Parathyroid adenoma (tissue), 2 donors: ENCODE data around the gene CCDC6.
"Not testable (repeated sequence)": the region's sequence is repeated elsewhere in the genome, so short reads cannot be mapped to it uniquely, and the experiment has no call there.

Experiments used
- H2AFZ ChIP-seq: fragments of 300-600 bp; sonication (generic); one replicate; pipeline ENCODE4 v1.7.0; 2017; ENCODE audit warnings: antibody characterized with exemption, mild to moderate bottlenecking
- H3K27ac ChIP-seq: fragments of 300-600 bp; sonication (generic); one replicate; pipeline ENCODE4 v1.7.0; 2017
- H3K27me3 ChIP-seq: fragments of 300-600 bp; sonication (generic); one replicate; pipeline ENCODE4 v1.7.0; 2017; ENCODE audit warnings: low read length; ENCODE audit not compliant: control insufficient read depth, insufficient read depth
- H3K36me3 ChIP-seq: fragments of 300-600 bp; sonication (generic); one replicate; pipeline ENCODE4 v1.7.0; 2017; ENCODE audit warnings: low read length; ENCODE audit not compliant: control insufficient read depth, insufficient read depth
- H3K4me1 ChIP-seq: fragments of 300-600 bp; sonication (generic); one replicate; pipeline ENCODE4 v1.7.0; 2017; ENCODE audit warnings: control low read depth
- H3K4me2 ChIP-seq: fragments of 300-600 bp; sonication (generic); one replicate; pipeline ENCODE4 v1.7.0; 2017; ENCODE audit warnings: low read length
- H3K4me3 ChIP-seq: fragments of 300-600 bp; sonication (generic); one replicate; pipeline ENCODE4 v1.7.0; 2017; ENCODE audit warnings: low read depth, low read length
- H3K79me2 ChIP-seq: fragments of 300-600 bp; sonication (generic); one replicate; pipeline ENCODE4 v1.7.0; 2017; ENCODE audit warnings: control low read depth
- H3K9ac ChIP-seq: fragments of 300-600 bp; sonication (generic); one replicate; pipeline ENCODE4 v1.7.0; 2017; ENCODE audit warnings: mild to moderate bottlenecking
- H3K9me3 ChIP-seq: fragments of 300-600 bp; sonication (generic); one replicate; pipeline ENCODE4 v1.7.0; 2017; ENCODE audit warnings: low read length; ENCODE audit not compliant: control insufficient read depth
- TF ChIP-seq, protein P1 (sequence below): fragments of 300-600 bp; sonication (generic); IDR thresholded peaks from one replicate; pipeline ENCODE4 v1.7.0; 2017; ENCODE audit warnings: antibody characterized with exemption, mild to moderate bottlenecking
- donor health status: primary hyperparathyroidism.

Gene CCDC6

GRCh38 chr10:59876695-59877094 lies 29.7 kb downstream of the CCDC6 start:
- no peaks in the 10 kb centered on the region for H3K27me3 ChIP-seq
- H3K4me1 ChIP-seq: peaks cover 8% of the 10 kb centered on the region
- H3K27ac ChIP-seq: no peak overlapping the region
- H2AFZ ChIP-seq: no peak overlapping the region
- H3K36me3 ChIP-seq: no peaks in the 10 kb centered on the region
- no peaks in the 10 kb centered on the region for H3K9me3 ChIP-seq
- TF ChIP-seq, protein P1, sequence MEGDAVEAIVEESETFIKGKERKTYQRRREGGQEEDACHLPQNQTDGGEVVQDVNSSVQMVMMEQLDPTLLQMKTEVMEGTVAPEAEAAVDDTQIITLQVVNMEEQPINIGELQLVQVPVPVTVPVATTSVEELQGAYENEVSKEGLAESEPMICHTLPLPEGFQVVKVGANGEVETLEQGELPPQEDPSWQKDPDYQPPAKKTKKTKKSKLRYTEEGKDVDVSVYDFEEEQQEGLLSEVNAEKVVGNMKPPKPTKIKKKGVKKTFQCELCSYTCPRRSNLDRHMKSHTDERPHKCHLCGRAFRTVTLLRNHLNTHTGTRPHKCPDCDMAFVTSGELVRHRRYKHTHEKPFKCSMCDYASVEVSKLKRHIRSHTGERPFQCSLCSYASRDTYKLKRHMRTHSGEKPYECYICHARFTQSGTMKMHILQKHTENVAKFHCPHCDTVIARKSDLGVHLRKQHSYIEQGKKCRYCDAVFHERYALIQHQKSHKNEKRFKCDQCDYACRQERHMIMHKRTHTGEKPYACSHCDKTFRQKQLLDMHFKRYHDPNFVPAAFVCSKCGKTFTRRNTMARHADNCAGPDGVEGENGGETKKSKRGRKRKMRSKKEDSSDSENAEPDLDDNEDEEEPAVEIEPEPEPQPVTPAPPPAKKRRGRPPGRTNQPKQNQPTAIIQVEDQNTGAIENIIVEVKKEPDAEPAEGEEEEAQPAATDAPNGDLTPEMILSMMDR: no peak
- no peak overlapping the region for H3K4me2 ChIP-seq
- H3K79me2 ChIP-seq: peaks cover 40% of the 10 kb centered on the region
- H3K9ac ChIP-seq: no peak overlapping the region
- no peak overlapping the region for H3K4me3 ChIP-seq

GRCh38 chr10:59876208-59876607 lies 30.1 kb downstream of the CCDC6 start:
- not testable (repeated sequence) for H3K27ac ChIP-seq, H3K9ac ChIP-seq, H3K4me3 ChIP-seq, H3K9me3 ChIP-seq, H3K4me2 ChIP-seq, H3K4me1 ChIP-seq, H3K36me3 ChIP-seq, H3K27me3 ChIP-seq, H2AFZ ChIP-seq
- peaks cover 38% of the 10 kb centered on the region for H3K79me2 ChIP-seq

DNA sequence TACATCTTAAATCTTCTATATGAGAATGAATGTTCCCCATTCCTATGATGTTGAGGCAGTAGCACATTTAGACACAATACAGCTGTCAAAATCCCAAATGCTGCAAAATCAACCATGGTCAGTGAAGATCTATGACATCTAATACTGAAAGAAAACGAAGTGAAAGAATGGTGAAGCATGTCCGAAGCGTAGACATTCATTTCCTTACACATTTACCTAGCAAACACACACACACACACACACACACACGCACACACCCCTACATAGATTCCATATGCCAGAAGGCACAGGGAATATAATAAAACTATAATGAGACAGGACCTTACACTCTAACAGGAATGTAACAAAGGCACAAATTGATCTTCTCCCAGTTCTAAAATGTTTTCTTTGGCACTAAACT lies 32.5 kb downstream of the CCDC6 start:
- H3K9me3 ChIP-seq: no peaks in the 10 kb centered on the region
- TF ChIP-seq, protein P1: no peak
- H3K4me1 ChIP-seq: peaks cover 4% of the 10 kb centered on the region
- no peak overlapping the region for H3K4me3 ChIP-seq
- H3K27me3 ChIP-seq: no peaks in the 10 kb centered on the region
- peaks cover 32% of the 10 kb centered on the region for H3K79me2 ChIP-seq
- no peak overlapping the region for H3K4me2 ChIP-seq
- no peak overlapping the region for H3K27ac ChIP-seq
- H3K9ac ChIP-seq: no peak overlapping the region
- H2AFZ ChIP-seq: no peak overlapping the region
- H3K36me3 ChIP-seq: no peaks in the 10 kb centered on the region

DNA sequence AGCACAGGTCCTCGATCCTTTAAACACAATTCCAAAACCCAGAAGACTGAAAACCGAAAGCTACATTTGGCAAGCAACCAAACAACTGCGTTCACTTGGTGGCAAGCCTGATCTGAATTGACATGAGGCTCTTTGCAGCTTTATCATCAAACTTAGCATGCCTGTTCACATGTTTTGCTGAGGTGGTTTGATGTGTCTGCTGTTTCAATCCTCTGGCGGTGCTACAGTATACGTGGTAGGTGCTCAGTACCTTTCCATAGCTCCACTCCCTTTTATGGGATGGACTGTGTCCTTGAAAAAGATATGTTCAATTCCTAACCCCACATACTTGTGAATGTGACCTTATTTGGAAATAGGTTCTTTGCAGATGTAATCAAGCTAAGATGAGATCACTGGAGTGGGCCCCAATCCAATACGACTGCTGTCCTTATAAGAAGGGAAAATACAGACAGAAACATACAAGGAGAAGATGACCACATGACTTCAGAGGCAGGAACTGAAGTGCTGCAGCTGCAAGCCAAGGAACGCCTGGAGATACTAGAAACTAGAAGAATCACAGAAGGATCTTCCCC lies 33.4 kb downstream of the CCDC6 start:
- no peaks in the 10 kb centered on the region for H3K36me3 ChIP-seq
- TF ChIP-seq, protein P1: no peak

DNA sequence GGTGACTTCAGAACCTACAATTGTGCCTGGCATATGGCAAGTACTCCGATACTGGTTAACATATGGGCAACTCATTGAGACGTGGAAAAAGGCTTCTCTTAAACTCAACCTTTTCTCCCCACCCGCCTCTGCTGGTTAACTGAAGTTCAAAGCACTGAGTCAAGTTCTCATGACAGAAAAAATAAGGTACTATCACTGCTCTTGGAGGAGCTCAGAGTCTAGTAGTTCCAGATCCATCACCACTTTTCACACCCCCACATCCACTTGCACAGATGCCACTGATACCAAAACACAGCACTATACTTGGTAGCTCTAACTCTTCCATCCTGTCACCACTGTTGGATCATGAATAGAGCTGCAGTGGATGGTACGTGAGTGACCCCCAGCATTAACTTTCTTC lies 36.2 kb downstream of the CCDC6 start:
- Histone ChIP-seq H3K27ac (no peak overlapping the region), H2AFZ (no peak overlapping the region), H3K9ac (no peak overlapping the region), H3K79me2 (peaks cover 26% of the 10 kb centered on the region), H3K4me3 (no peak overlapping the region), H3K9me3 (no peaks in the 10 kb centered on the region), H3K27me3 (no peaks in the 10 kb centered on the region), H3K4me2 (no peak overlapping the region), H3K4me1 (peaks cover 7% of the 10 kb centered on the region), H3K36me3 (no peaks in the 10 kb centered on the region)
- TF ChIP-seq, protein P1: no peak

More for the DNA sequence above, 33.4 kb downstream of the CCDC6 start:
- H3K4me1 ChIP-seq: peaks cover 4% of the 10 kb centered on the region
- H3K4me2 ChIP-seq: peak overlapping the region; percentile 47
- H3K4me3 ChIP-seq: no peak overlapping the region
- no peaks in the 10 kb centered on the region for H3K27me3 ChIP-seq
- peaks cover 34% of the 10 kb centered on the region for H3K79me2 ChIP-seq
- no peaks in the 10 kb centered on the region for H3K9me3 ChIP-seq
- no peak overlapping the region for H3K9ac ChIP-seq
- peak overlapping the region; percentile 9 for H3K27ac ChIP-seq
- no peak overlapping the region for H2AFZ ChIP-seq
